GM11168 (cell line): ENCODE measurements around the gene PTPRB.

ENCODE experiments used
- in situ Hi-C: fragments of 300-500 bp; cut with MboI; formaldehyde crosslinking; loops from one replicate; pipeline ENCODE4 v1.12.0; 2022; ENCODE audit warnings: low sequenced_read_pairs; ENCODE audit not compliant: unreplicated experiment

Gene PTPRB

GRCh38 chr12:70605976-70606375 lies 31.3 kb downstream of the PTPRB start:
- in situ Hi-C loops: no loop called here

- in situ Hi-C loops: no loop called here
These were observed 32.6 kb downstream of the PTPRB start for GRCh38 chr12:70604662-70605061.

GRCh38 chr12:70603044-70603443 lies 34.2 kb downstream of the PTPRB start:
- in situ Hi-C loops: no loop called here

- in situ Hi-C loops: no loop called here
These were observed 38.6 kb downstream of the PTPRB start for GRCh38 chr12:70598467-70599193.

GRCh38 chr12:70592664-70593063 lies 44.6 kb downstream of the PTPRB start:
- in situ Hi-C loops: no loop called here

- in situ Hi-C loops: no loop called here
These were observed 46.5 kb downstream of the PTPRB start for GRCh38 chr12:70590549-70591226.

GRCh38 chr12:70590051-70590450 lies 47.2 kb downstream of the PTPRB start:
- in situ Hi-C loops: no loop called here

- in situ Hi-C loops: loop anchor here (10.0 kb wide), 1 partner anchor 690 kb away; no protein-coding TSS in a partner anchor
These were observed 52.9 kb downstream of the PTPRB start for GRCh38 chr12:70584332-70584731.

GRCh38 chr12:70583251-70583650 lies 54.0 kb downstream of the PTPRB start:
- in situ Hi-C loops: loop anchor here (10.0 kb wide), 1 partner anchor 688 kb away; no protein-coding TSS in a partner anchor

- in situ Hi-C loops: loop anchor here (10.0 kb wide), 1 partner anchor 686 kb away; no protein-coding TSS in a partner anchor
These were observed 56.0 kb downstream of the PTPRB start for GRCh38 chr12:70581208-70581607.

- in situ Hi-C loops: no loop called here
These were observed 60.0 kb downstream of the PTPRB start for GRCh38 chr12:70577283-70577634.

- in situ Hi-C loops: no loop called here
These were observed 60.6 kb downstream of the PTPRB start for GRCh38 chr12:70576341-70577282.

- in situ Hi-C loops: no loop called here
These were observed 65.4 kb downstream of the PTPRB start for GRCh38 chr12:70571705-70572268.

- in situ Hi-C loops: no loop called here
These were observed 66.2 kb downstream of the PTPRB start for GRCh38 chr12:70571029-70571428.

GRCh38 chr12:70561550-70561949 lies 75.7 kb downstream of the PTPRB start:
- in situ Hi-C loops: no loop called here

GRCh38 chr12:70560671-70561070 lies 76.6 kb downstream of the PTPRB start:
- in situ Hi-C loops: no loop called here

GRCh38 chr12:70559390-70559789 lies 77.8 kb downstream of the PTPRB start:
- in situ Hi-C loops: no loop called here

GRCh38 chr12:70557583-70558191 lies 79.5 kb downstream of the PTPRB start:
- in situ Hi-C loops: no loop called here

GRCh38 chr12:70556179-70556869 lies 80.9 kb downstream of the PTPRB start:
- in situ Hi-C loops: no loop called here
